K562 (cell line): Measurements from ENCODE around the gene TUBB1. TPM values are rescaled to one million over a fixed set of nuclear protein-coding genes. Genes with fewer than 3 reads are reported as not detected.

Source experiments
- BRCA1 ChIP-seq, 2 experiments: fragments of 450-650 bp in 1 of 2; sonication (generic) in 1 of 2; formaldehyde crosslinking in 1 of 2; IDR thresholded peaks; 2 replicates each; pipeline versions ENCODE4 v1.5.0 to v1.6.1; 2017 to 2020; ENCODE audit warnings: mild to moderate bottlenecking in 1 of 2, missing genetic modification reagents in 1 of 2
- COPS2 ChIP-seq: fragments of 450-650 bp; conservative IDR thresholded peaks from 2 replicates; pipeline ENCODE4 v1.6.1; 2016; ENCODE audit warnings: mild to moderate bottlenecking, moderate library complexity
- ERF ChIP-seq: fragments of 450-650 bp; formaldehyde crosslinking; IDR thresholded peaks from 2 replicates; pipeline ENCODE4 v1.4.0; 2020; ENCODE audit warnings: mild to moderate bottlenecking, mixed read lengths
- FOXP1 ChIP-seq: sonication (generic); formaldehyde crosslinking; IDR thresholded peaks from 2 replicates; pipeline ENCODE4 v1.8.0; 2022; ENCODE audit warnings: mild to moderate bottlenecking, missing genetic modification reagents
- MYC ChIP-seq, 2 experiments: fragments of 250-450 bp in 1 of 2; sonication (Bioruptor Pico) in 1 of 2; IDR thresholded peaks; 2 replicates each; pipeline versions ENCODE4 v1.5.1 to v1.6.1; 2012 to 2021; ENCODE audit warnings: low read depth in 2 of 2, borderline replicate concordance in 1 of 2, improper control_type of control experiment in 1 of 2, low read length in 1 of 2, mild to moderate bottlenecking in 1 of 2, moderate library complexity in 1 of 2
- NCOA1 ChIP-seq: fragments of 450-650 bp; IDR thresholded peaks from 2 replicates; pipeline ENCODE4 v1.6.1; 2016; ENCODE audit warnings: low read depth
- NR4A1 ChIP-seq, 2 experiments: fragments of 250-450 bp in 1 of 2; fragments of 450-650 bp in 1 of 2; sonication (Bioruptor Pico) in 1 of 2; IDR thresholded peaks; 2 replicates each; pipeline versions ENCODE4 v1.4.0 to v1.6.1; 2016 to 2020; ENCODE audit warnings: mild to moderate bottlenecking in 2 of 2, missing compliant biosample characterization in 1 of 2, missing genetic modification characterization in 1 of 2, moderate library complexity in 1 of 2
- SMAD3 ChIP-seq: fragments of 450-650 bp; formaldehyde crosslinking; conservative IDR thresholded peaks from 2 replicates; pipeline ENCODE4 v1.4.0; 2020; ENCODE audit warnings: mild to moderate bottlenecking
- SREBF1 ChIP-seq: fragments of 150-350 bp; IDR thresholded peaks from 2 replicates; pipeline ENCODE4 v1.6.1; 2014; ENCODE audit warnings: antibody characterized with exemption, low read depth, low read length, borderline replicate concordance
- TCF3 ChIP-seq: sonication (generic); formaldehyde crosslinking; IDR thresholded peaks from 2 replicates; pipeline ENCODE4 v1.4.0; 2020; ENCODE audit warnings: mild to moderate bottlenecking, missing genetic modification reagents
- TEAD4 ChIP-seq, 2 experiments: sonication (generic) in 1 of 2; formaldehyde crosslinking in 1 of 2; IDR thresholded peaks; 2 replicates each; pipeline versions ENCODE4 v1.6.1 to v1.8.0; 2012 to 2022; ENCODE audit warnings: borderline replicate concordance in 1 of 2, inconsistent platforms in 1 of 2, low read length in 1 of 2, mild to moderate bottlenecking in 1 of 2, missing genetic modification reagents in 1 of 2
- ZNF124 ChIP-seq: sonication (generic); formaldehyde crosslinking; IDR thresholded peaks from 2 replicates; pipeline ENCODE4 v1.8.1; 2022; ENCODE audit warnings: missing genetic modification reagents
- ZNF354B ChIP-seq: fragments of 250-450 bp; sonication (Bioruptor Pico); IDR thresholded peaks from 2 replicates; pipeline ENCODE4 v1.4.0; 2020
- ZNF644 ChIP-seq: fragments of 200-800 bp; sonication (Bioruptor generic); IDR thresholded peaks from 2 replicates; pipeline ENCODE4 v1.6.1; 2016; ENCODE audit warnings: low read depth, missing genetic modification characterization, missing compliant biosample characterization
- ZNF785 ChIP-seq: fragments of 250-450 bp; sonication (Bioruptor Pico); IDR thresholded peaks from 2 replicates; pipeline ENCODE4 v1.4.0; 2020; ENCODE audit warnings: mild to moderate bottlenecking
- polyA plus RNA-seq, 8 experiments: library from polyadenylated mRNA; depleted of rRNA in 4 of 8; stranded (reverse) in 5 of 8; unstranded in 3 of 8; fragments of >200 nt; fragmentation: Nextera tagmentation in 2 of 8; fragmentation: Illumina TruSeq in 1 of 8; extraction: Ambion mirVana in 2 of 8; extraction: Trizol in 1 of 8; gene quantifications; 2 replicates each; pipeline versions ENCODE4 v1.2.1 to v1.2.3, GENCODE V29; 2011 to 2014; ENCODE audit warnings: inconsistent platforms in 1 of 8, missing spikeins in 1 of 8
- total RNA-seq, 7 experiments: library from RNA; depleted of rRNA in 6 of 7; stranded (reverse); fragments of >200 nt in 6 of 7; fragmentation: Illumina TruSeq in 2 of 7; extraction: Trizol in 2 of 7; gene quantifications; 2 replicates each; pipeline versions ENCODE4 v1.2.1 to v1.2.3, GENCODE V29; 2011 to 2021; ENCODE audit warnings: low replicate concordance in 1 of 7
- TF ChIP-seq, protein P1 (sequence below): fragments of 450-650 bp; IDR thresholded peaks from 2 replicates; pipeline ENCODE4 v1.6.1; 2016; ENCODE audit warnings: mild to moderate bottlenecking
- TF ChIP-seq, protein P2 (sequence below): fragments of 450-650 bp; formaldehyde crosslinking; IDR thresholded peaks from 2 replicates; pipeline ENCODE4 v1.4.0; 2020; ENCODE audit warnings: mild to moderate bottlenecking, moderate library complexity
- TF ChIP-seq, protein P3 (sequence below): fragments of 250-450 bp; sonication (Bioruptor Pico); IDR thresholded peaks from 2 replicates; pipeline ENCODE4 v1.9.0; 2021; ENCODE audit warnings: mild to moderate bottlenecking
- TF ChIP-seq, protein P4 (sequence below), 2 experiments: fragments of 200-800 bp in 1 of 2; sonication (Bioruptor generic) in 1 of 2; sonication (generic) in 1 of 2; formaldehyde crosslinking in 1 of 2; IDR thresholded peaks in 1 of 2; conservative IDR thresholded peaks in 1 of 2; 2 replicates each; pipeline versions ENCODE4 v1.5.0 to v1.6.1; 2016 to 2020; ENCODE audit warnings: missing compliant biosample characterization in 1 of 2, missing genetic modification characterization in 1 of 2, missing genetic modification reagents in 1 of 2

TUBB1 gene
- total and polyA plus RNA-seq, 9 of the 15 experiments (the other 6 are each of a cell fraction or from before 2014, with no cell fraction given), result 1.5 to 3.9 (median 2.4) TPM

DNA sequence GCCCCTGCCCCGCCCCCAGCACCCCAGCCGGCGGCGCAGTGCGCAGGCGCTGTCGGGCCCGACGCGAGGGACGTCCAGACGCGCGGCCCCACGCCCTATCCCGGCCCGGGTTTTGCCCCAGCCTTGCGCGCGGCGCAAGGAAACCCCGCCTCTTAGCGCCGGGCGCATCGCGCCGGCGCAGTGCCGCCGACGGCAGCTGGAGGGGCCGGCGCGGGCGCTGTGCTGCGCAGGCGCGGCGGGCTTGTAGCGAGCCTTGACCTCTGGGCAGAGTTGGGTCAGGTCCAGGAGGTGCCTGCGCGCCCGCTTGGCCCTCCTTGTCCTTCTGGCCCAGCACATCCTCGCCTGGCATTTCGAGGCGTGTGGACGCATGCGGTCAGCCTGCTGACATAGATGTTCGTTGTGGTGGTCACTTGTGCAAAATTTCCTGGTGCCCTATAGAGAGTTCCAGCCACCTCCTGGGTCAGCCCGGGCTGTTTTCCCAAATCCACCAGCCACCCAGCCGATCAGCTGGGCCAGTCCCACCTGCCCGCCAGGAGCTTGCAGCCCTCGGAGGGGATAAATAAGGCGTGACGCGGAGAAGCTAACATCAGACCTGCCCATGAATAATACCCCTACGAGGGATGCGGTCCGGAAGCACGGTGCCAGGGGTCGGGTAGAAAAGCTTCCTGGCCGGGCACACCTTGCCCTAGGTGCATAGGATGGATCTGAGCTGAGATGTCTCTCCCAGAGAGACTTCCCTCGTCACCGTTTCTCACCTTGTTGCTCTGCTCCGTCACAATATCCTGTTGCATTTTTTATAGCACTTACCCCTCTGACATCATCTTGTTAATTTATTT is 23.8 kb downstream of the TUBB1 start (continued):
- TF ChIP-seq NR4A1 (CRISPR knock-in tag; IDR thresholded peaks at IDR 0.05) (peak; percentile 12; the same call in 1 of the 2 replicates), NR4A1 (tag; IDR thresholded peaks at IDR 0.05) (no peak), SMAD3 (CRISPR knock-in tag) (no peak), SREBF1 (no peak), FOXP1 (CRISPR knock-in tag) (no peak), TCF3 (CRISPR knock-in tag) (peak; percentile 41; the same call in 1 of the 2 replicates), ZNF785 (CRISPR knock-in tag) (no peak), BRCA1 (IDR thresholded peaks at IDR 0.05) (no peak), BRCA1 (CRISPR knock-in tag; IDR thresholded peaks at IDR 0.05) (no peak), MYC (IDR thresholded peaks at IDR 0.05; ENCODE audit: low read depth, low read length) (0 out of 2 replicates have a peak, but pooled peaks have one; percentile 23), MYC (CRISPR knock-in tag; IDR thresholded peaks at IDR 0.05; ENCODE audit: borderline replicate concordance, low read depth) (no peak), ERF (0 out of 2 replicates have a peak, but pooled peaks have one; percentile 19), TEAD4 (IDR thresholded peaks at IDR 0.05; ENCODE audit: low read length) (no peak), TEAD4 (CRISPR knock-in tag; IDR thresholded peaks at IDR 0.05; ENCODE audit: borderline replicate concordance) (no peak), ZNF354B (CRISPR knock-in tag) (no peak), NCOA1 (no peak), ZNF124 (CRISPR knock-in tag) (no peak), ZNF644 (tag) (no peak), COPS2 (no peak)
- TF ChIP-seq, protein P1, sequence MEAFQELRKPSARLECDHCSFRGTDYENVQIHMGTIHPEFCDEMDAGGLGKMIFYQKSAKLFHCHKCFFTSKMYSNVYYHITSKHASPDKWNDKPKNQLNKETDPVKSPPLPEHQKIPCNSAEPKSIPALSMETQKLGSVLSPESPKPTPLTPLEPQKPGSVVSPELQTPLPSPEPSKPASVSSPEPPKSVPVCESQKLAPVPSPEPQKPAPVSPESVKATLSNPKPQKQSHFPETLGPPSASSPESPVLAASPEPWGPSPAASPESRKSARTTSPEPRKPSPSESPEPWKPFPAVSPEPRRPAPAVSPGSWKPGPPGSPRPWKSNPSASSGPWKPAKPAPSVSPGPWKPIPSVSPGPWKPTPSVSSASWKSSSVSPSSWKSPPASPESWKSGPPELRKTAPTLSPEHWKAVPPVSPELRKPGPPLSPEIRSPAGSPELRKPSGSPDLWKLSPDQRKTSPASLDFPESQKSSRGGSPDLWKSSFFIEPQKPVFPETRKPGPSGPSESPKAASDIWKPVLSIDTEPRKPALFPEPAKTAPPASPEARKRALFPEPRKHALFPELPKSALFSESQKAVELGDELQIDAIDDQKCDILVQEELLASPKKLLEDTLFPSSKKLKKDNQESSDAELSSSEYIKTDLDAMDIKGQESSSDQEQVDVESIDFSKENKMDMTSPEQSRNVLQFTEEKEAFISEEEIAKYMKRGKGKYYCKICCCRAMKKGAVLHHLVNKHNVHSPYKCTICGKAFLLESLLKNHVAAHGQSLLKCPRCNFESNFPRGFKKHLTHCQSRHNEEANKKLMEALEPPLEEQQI, result no peak
- TF ChIP-seq, protein P2, sequence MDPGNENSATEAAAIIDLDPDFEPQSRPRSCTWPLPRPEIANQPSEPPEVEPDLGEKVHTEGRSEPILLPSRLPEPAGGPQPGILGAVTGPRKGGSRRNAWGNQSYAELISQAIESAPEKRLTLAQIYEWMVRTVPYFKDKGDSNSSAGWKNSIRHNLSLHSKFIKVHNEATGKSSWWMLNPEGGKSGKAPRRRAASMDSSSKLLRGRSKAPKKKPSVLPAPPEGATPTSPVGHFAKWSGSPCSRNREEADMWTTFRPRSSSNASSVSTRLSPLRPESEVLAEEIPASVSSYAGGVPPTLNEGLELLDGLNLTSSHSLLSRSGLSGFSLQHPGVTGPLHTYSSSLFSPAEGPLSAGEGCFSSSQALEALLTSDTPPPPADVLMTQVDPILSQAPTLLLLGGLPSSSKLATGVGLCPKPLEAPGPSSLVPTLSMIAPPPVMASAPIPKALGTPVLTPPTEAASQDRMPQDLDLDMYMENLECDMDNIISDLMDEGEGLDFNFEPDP (CRISPR knock-in tag), result no peak
- TF ChIP-seq, protein P3, sequence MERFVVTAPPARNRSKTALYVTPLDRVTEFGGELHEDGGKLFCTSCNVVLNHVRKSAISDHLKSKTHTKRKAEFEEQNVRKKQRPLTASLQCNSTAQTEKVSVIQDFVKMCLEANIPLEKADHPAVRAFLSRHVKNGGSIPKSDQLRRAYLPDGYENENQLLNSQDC (CRISPR knock-in tag), result no peak
- TF ChIP-seq, protein P4, sequence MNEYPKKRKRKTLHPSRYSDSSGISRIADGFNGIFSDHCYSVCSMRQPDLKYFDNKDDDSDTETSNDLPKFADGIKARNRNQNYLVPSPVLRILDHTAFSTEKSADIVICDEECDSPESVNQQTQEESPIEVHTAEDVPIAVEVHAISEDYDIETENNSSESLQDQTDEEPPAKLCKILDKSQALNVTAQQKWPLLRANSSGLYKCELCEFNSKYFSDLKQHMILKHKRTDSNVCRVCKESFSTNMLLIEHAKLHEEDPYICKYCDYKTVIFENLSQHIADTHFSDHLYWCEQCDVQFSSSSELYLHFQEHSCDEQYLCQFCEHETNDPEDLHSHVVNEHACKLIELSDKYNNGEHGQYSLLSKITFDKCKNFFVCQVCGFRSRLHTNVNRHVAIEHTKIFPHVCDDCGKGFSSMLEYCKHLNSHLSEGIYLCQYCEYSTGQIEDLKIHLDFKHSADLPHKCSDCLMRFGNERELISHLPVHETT (CRISPR knock-in tag; conservative IDR thresholded peaks at IDR 0.05 in 1 of 2, IDR thresholded peaks at IDR 0.05 in 1 of 2), result no peak; a peak in 1 of 4 replicates
